Esophagus muscularis mucosa (tissue), 4 donors: ENCODE measurements around the gene SATB1. TPM values are rescaled to one million over a fixed set of nuclear protein-coding genes. Genes with fewer than 3 reads are reported as not detected.

Experiments used
- DNase-seq: peaks from one replicate; pipeline ENCODE4 v3.0.0-alpha.2; 2017; ENCODE audit errors: extremely low spot score
- H3K27ac ChIP-seq, 4 donors: fragments of 200-600 bp; sonication (generic); replicated peaks in 1 of 4; 1 replicate in 3 of 4; 2 replicates in 1 of 4; pipeline ENCODE4 v1.5.1; 2016 to 2019; ENCODE audit warnings: mild to moderate bottlenecking in 1 of 4
- H3K27me3 ChIP-seq, 4 donors: fragments of 200-600 bp; sonication (generic); one replicate each; pipeline versions ENCODE4 v1.5.1 to v1.6.0; 2016 to 2019
- H3K36me3 ChIP-seq, 4 donors: fragments of 200-600 bp; sonication (generic); one replicate each; pipeline ENCODE4 v1.5.1; 2016 to 2019
- H3K4me1 ChIP-seq, 4 donors: fragments of 200-600 bp; sonication (generic); one replicate each; pipeline ENCODE4 v1.5.1; 2016 to 2019
- H3K4me3 ChIP-seq, 4 donors: fragments of 200-600 bp; sonication (generic); 1 replicate in 2 of 4; 2 replicates in 2 of 4; pipeline ENCODE4 v1.5.1; 2016 to 2019; ENCODE audit warnings: mild to moderate bottlenecking in 4 of 4, moderate library complexity in 1 of 4
- H3K9me3 ChIP-seq, 4 donors: fragments of 200-600 bp; sonication (generic); 1 replicate in 3 of 4; 2 replicates in 1 of 4; pipeline ENCODE4 v1.5.1; 2016 to 2019
- CTCF ChIP-seq, 3 experiments: fragments of 200-600 bp in 2 of 3; fragments of 450-650 bp in 1 of 3; sonication (generic) in 2 of 3; IDR thresholded peaks; one replicate each; pipeline ENCODE4 v1.5.1; 2017 to 2019; ENCODE audit warnings: antibody characterized with exemption in 3 of 3, mild to moderate bottlenecking in 2 of 3, moderate library complexity in 1 of 3
- EP300 ChIP-seq: sonication (generic); formaldehyde crosslinking; IDR thresholded peaks from one replicate; pipeline ENCODE4 v1.6.1; 2017; ENCODE audit warnings: antibody characterized with exemption
- POLR2A ChIP-seq: fragments of 450-650 bp; IDR thresholded peaks from one replicate; pipeline ENCODE4 v1.6.1; 2017; ENCODE audit warnings: antibody characterized with exemption, moderate library complexity, mild to moderate bottlenecking, low read depth
- POLR2AphosphoS5 ChIP-seq, 2 donors: sonication (generic); formaldehyde crosslinking; IDR thresholded peaks; one replicate each; pipeline ENCODE4 v1.6.1; 2017; ENCODE audit warnings: antibody characterized with exemption in 2 of 2
- WGBS: methylation state at CpG from one replicate; pipeline ENCODE4 v1.1.5; 2018; 5-methylcytosine and 5-hydroxymethylcytosine counted together
- intact Hi-C: fragments of 100-400 bp; cut with DNase I; formaldehyde crosslinking; loops from one replicate; pipeline ENCODE4 v1.15.1; 2023
- total RNA-seq, 4 donors: library from RNA; depleted of rRNA; stranded (reverse); fragments of >200 nt; gene quantifications; one replicate each; pipeline versions ENCODE4 v1.1.0 to v1.2.1, GENCODE V29; 2016

SATB1 gene
- total RNA-seq, 4 donors from 2014 or later, result 38.1 to 87.4 (median 57.1) TPM

- no peak for TF ChIP-seq POLR2AphosphoS5 (IDR thresholded peaks at IDR 0.05)
- no peak for TF ChIP-seq CTCF (IDR thresholded peaks at IDR 0.05)
- no peak for TF ChIP-seq EP300
- no peak for TF ChIP-seq POLR2A
- Histone ChIP-seq H3K9me3 (no peaks in the 10 kb centered on the region), H3K4me3 (no peak overlapping the region), H3K4me1 (no peaks in the 10 kb centered on the region), H3K27me3 (no peaks in the 10 kb centered on the region), H3K27ac (no peak overlapping the region), H3K36me3 (peaks cover 4 to 16% (median 12%) of the 10 kb centered on the region in 4 donors)
- 65% methylated on average over 5 of the region's 5 CpGs for WGBS
- DNase-seq, result no peak
- intact Hi-C loops, result no loop called here
Observed at GRCh38 chr3:18345015-18345367, 80.1 kb downstream of the SATB1 start.

DNA sequence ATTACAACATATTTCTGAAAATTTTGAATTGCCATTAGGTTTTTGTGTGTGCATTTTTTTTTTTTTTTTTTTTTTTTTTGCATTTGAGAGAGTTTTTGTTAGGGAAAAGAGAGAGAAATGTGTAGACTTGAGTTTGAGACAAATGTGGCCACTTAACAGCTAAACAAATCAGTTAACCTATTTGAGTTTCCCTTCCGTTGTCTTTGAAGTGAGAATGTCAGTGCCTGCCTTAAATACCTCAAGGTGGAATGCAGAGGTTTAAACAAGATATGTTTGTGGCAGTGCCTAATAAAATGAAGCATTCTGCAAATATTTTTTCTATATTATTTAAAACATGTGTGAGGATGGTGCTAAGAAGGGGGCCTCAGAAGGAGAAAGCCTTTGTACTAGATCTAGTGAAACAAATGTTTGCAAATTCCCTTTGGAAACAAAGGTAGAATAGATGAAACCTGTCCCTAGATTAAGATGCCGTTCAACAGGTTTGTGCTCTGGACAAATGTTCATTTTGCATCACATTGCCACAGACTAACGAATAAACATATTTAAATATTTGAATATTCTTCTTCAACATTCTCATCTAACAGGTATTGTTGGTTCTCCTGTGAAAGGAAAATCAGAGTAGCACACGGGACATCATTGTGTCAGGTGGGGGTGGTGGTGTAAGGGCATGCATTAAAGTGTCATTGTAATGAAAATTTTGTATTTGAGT, 80.7 kb downstream of the SATB1 start:
- 69% methylated on average over 4 of the region's 4 CpGs for WGBS

DNA sequence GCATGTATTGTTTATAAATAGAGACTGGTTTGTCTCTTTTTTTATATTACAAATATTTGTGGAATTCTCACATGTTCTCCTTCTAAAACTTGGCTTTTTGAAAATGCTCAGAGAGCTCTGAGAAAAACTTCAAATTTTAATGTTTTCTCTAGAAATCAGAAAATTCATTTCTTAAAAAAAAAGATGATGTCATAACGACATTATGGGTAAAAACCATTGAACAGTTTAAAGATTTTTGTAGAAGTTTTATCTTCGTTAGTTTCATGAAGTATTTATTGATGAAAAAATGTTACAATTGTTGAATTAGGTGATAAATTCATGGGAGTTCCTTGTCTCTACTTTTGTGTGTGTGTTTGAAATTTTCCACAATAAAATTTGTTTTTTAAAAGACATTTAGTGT, 81.3 kb downstream of the SATB1 start:
- Histone ChIP-seq H3K27ac (no peak overlapping the region), H3K9me3 (no peaks in the 10 kb centered on the region), H3K4me3 (no peak overlapping the region), H3K27me3 (no peaks in the 10 kb centered on the region), H3K4me1 (no peaks in the 10 kb centered on the region), H3K36me3 (peaks cover 0 to 5% (median 2%) of the 10 kb centered on the region in 4 donors)
- WGBS, result 65% methylated on average over 2 of the region's 2 CpGs
- no peak for DNase-seq
- no peak for TF ChIP-seq POLR2AphosphoS5 (IDR thresholded peaks at IDR 0.05)
- TF ChIP-seq POLR2A, result no peak
- no peak for TF ChIP-seq CTCF (IDR thresholded peaks at IDR 0.05)
- intact Hi-C loops, result no loop called here

More for the DNA sequence above, 80.7 kb downstream of the SATB1 start:
- no peak overlapping the region for H3K27ac ChIP-seq
- no peaks in the 10 kb centered on the region for H3K27me3 ChIP-seq
- intact Hi-C loops, result no loop called here
- TF ChIP-seq POLR2A (no peak), POLR2AphosphoS5 (IDR thresholded peaks at IDR 0.05) (no peak), EP300 (no peak)
- no peak for DNase-seq
- no peaks in the 10 kb centered on the region for H3K9me3 ChIP-seq
- H3K36me3 ChIP-seq, result peaks cover 0 to 11% (median 9%) of the 10 kb centered on the region in 4 donors
- H3K4me3 ChIP-seq, result no peak overlapping the region
- H3K4me1 ChIP-seq, result no peaks in the 10 kb centered on the region

- Histone ChIP-seq H3K9me3 (no peaks in the 10 kb centered on the region), H3K4me1 (no peaks in the 10 kb centered on the region), H3K4me3 (no peak overlapping the region), H3K27ac (no peak overlapping the region), H3K27me3 (no peaks in the 10 kb centered on the region), H3K36me3 (no peaks in the 10 kb centered on the region)
- no peak for DNase-seq
- TF ChIP-seq CTCF (IDR thresholded peaks at IDR 0.05) (no peak), EP300 (no peak), POLR2A (no peak), POLR2AphosphoS5 (IDR thresholded peaks at IDR 0.05) (no peak)
- intact Hi-C loops, result no loop called here
- 86% methylated on average over 11 of the region's 11 CpGs for WGBS
Observed at GRCh38 chr3:18338827-18339514, 86.2 kb downstream of the SATB1 start.

- no peak for DNase-seq
- Histone ChIP-seq H3K4me1 (no peaks in the 10 kb centered on the region), H3K4me3 (no peak overlapping the region), H3K27me3 (no peaks in the 10 kb centered on the region), H3K9me3 (no peaks in the 10 kb centered on the region), H3K27ac (no peak overlapping the region), H3K36me3 (no peaks in the 10 kb centered on the region)
- 100% methylated on average over 1 of the region's 1 CpG for WGBS
- intact Hi-C loops, result no loop called here
- TF ChIP-seq POLR2AphosphoS5 (IDR thresholded peaks at IDR 0.05) (no peak), CTCF (IDR thresholded peaks at IDR 0.05) (no peak), POLR2A (no peak)
Observed at GRCh38 chr3:18337231-18337630, 87.9 kb downstream of the SATB1 start.
